ENCODE results near the gene RSAD2. TPM values are rescaled to one million over a fixed set of nuclear protein-coding genes. Genes with fewer than 3 reads are reported as not detected.

RSAD2 gene
- total and polyA plus RNA-seq, 2 donors (not counting 1 experiment from before 2014, with no cell fraction given), result 0.81 to 1.5 TPM

- DNase-seq (no peak), ATAC-seq (ENCODE audit: low read depth) (no peak)
- no peak overlapping the region for H3K27ac Mint-ChIP-seq
- Histone ChIP-seq H3K36me3 (replicated peaks in 1 of 2; ENCODE audit: control extremely low read depth in 1 of 2, control insufficient read depth in 1 of 2, extremely low read depth in 1 of 2, insufficient read depth in 2 of 2, low read length in 1 of 2) (no peaks in the 10 kb centered on the region), H3K4me1 (ENCODE audit: control insufficient read depth in 2 of 2, insufficient read depth in 2 of 2, low read length in 2 of 2) (peaks cover 24 to 27% of the 10 kb centered on the region in 2 donors), H3K27ac (ENCODE audit: low read length in 2 of 2) (no peak overlapping the region), H3K9me3 (ENCODE audit: control extremely low read depth in 1 of 3, control insufficient read depth in 2 of 3, insufficient read depth in 1 of 3, low read length in 2 of 3) (no peaks in the 10 kb centered on the region), H3K27me3 (replicated peaks in 1 of 4; ENCODE audit: control extremely low read depth in 1 of 4, control insufficient read depth in 3 of 4, insufficient read depth in 4 of 4, low read length in 3 of 4) (peaks cover 0 to 4% (median 2%) of the 10 kb centered on the region in 4 experiments), H3K79me2 (ENCODE audit: control insufficient read depth, insufficient read depth, low read length) (no peaks in the 10 kb centered on the region), H4K20me1 (ENCODE audit: control insufficient read depth, insufficient read depth, low read length, poor library complexity, severe bottlenecking) (no peaks in the 10 kb centered on the region), H2AFZ (ENCODE audit: insufficient read depth, low read depth, low read length, poor library complexity, severe bottlenecking) (no peak overlapping the region), H3K9ac (ENCODE audit: low read length) (no peak overlapping the region), H3K4me3 (ENCODE audit: control extremely low read depth in 1 of 5, extremely low read depth in 1 of 5, insufficient read depth in 1 of 5, low read depth in 2 of 5, low read length in 4 of 5) (no peak overlapping the region), H3K4me2 (replicated peaks; ENCODE audit: low read depth, low read length, poor library complexity, severe bottlenecking) (no peak overlapping the region)
- intact Hi-C loops (cut with micrococcal nuclease), result no loop called here
- peaks cover 27% of the 10 kb centered on the region for H3K4me1 Mint-ChIP-seq
- no peak overlapping the region for H3K4me3 Mint-ChIP-seq
- POLR2A ChIA-PET, result no interaction called here
- no peak for TF ChIP-seq CTCF (IDR thresholded peaks at IDR 0.05)
- no peak for TF ChIP-seq EZH2 (IDR thresholded peaks at IDR 0.05; ENCODE audit: borderline replicate concordance, insufficient read depth, low read depth, low read length, poor library complexity, severe bottlenecking)
- no peaks in the 10 kb centered on the region for H3K9me3 Mint-ChIP-seq (ENCODE audit: insufficient read depth)
- CTCF ChIA-PET, result interaction anchor here (0.9 kb wide), 1 partner anchor 15 kb away, joined by 3 read pairs; no protein-coding TSS in a partner anchor
- H3K27me3 Mint-ChIP-seq, result no peaks in the 10 kb centered on the region
Observed at GRCh38 chr2:6911721-6912120, 34.1 kb downstream of the RSAD2 start.

DNA sequence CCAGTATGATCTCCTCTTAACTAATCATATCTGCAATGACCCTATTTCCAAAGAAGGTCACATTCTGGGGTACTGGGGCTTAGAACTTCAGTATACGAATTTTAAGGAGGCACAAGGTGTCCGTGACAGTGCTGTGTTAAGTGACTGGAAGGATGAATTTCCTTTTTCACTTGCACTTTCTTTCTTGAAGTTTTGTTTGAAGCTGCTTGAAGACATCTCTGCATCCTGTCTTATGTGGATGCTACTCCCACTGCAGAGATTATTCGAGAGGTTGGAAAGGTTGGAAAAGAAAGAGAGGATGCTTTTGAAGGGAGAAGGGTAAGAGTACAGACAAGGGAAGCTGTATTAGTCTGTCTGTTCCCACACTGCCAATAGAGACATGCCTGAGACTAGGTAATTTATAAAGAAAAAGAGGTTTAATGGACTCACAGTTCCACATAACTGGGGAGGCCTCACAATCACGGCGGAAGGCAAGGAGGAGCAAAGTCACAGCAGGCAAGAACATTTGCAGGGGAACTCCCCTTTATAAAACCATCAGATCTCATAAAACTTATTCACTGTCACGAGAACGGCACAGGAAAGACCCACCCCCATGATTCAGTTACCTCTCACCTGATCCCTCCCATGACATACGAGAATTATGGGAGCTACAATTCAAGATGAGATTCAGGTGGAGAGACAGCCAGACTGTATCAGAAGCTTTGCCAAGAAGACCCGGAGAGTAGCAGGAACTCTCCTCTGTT, 36.0 kb downstream of the RSAD2 start:
- 100% methylated on average over 4 of the region's 9 CpGs for WGBS (ENCODE audit: insufficient coverage)
- Histone ChIP-seq H3K27ac (ENCODE audit: low read length in 2 of 2) (no peak overlapping the region), H3K4me2 (replicated peaks; ENCODE audit: low read depth, low read length, poor library complexity, severe bottlenecking) (no peak overlapping the region), H3K36me3 (replicated peaks in 1 of 2; ENCODE audit: control extremely low read depth in 1 of 2, control insufficient read depth in 1 of 2, extremely low read depth in 1 of 2, insufficient read depth in 2 of 2, low read length in 1 of 2) (no peaks in the 10 kb centered on the region), H3K9me3 (ENCODE audit: control extremely low read depth in 1 of 3, control insufficient read depth in 2 of 3, insufficient read depth in 1 of 3, low read length in 2 of 3) (peaks cover 0 to 4% (median 0%) of the 10 kb centered on the region in 3 donors), H3K79me2 (ENCODE audit: control insufficient read depth, insufficient read depth, low read length) (no peaks in the 10 kb centered on the region), H3K27me3 (replicated peaks in 1 of 4; ENCODE audit: control extremely low read depth in 1 of 4, control insufficient read depth in 3 of 4, insufficient read depth in 4 of 4, low read length in 3 of 4) (peaks cover 0 to 11% (median 4%) of the 10 kb centered on the region in 4 experiments), H3K4me1 (ENCODE audit: control insufficient read depth in 2 of 2, insufficient read depth in 2 of 2, low read length in 2 of 2) (peaks cover 31 to 37% of the 10 kb centered on the region in 2 donors), H4K20me1 (ENCODE audit: control insufficient read depth, insufficient read depth, low read length, poor library complexity, severe bottlenecking) (no peaks in the 10 kb centered on the region), H3K9ac (ENCODE audit: low read length) (no peak overlapping the region), H3K4me3 (ENCODE audit: control extremely low read depth in 1 of 5, extremely low read depth in 1 of 5, insufficient read depth in 1 of 5, low read depth in 2 of 5, low read length in 4 of 5) (no peak overlapping the region), H2AFZ (ENCODE audit: insufficient read depth, low read depth, low read length, poor library complexity, severe bottlenecking) (no peak overlapping the region)
- POLR2A ChIA-PET, result interaction anchor here (0.6 kb wide), 1 partner anchor 92 kb away, joined by 3 read pairs; no protein-coding TSS in a partner anchor
- CTCF ChIA-PET, result interaction anchor here (1.4 kb wide), 1 partner anchor 38 kb away, joined by 3 read pairs; no protein-coding TSS in a partner anchor
- TF ChIP-seq CTCF (IDR thresholded peaks at IDR 0.05), result no peak
- TF ChIP-seq EZH2 (IDR thresholded peaks at IDR 0.05; ENCODE audit: borderline replicate concordance, insufficient read depth, low read depth, low read length, poor library complexity, severe bottlenecking), result no peak
- DNase-seq, result no peak
- ATAC-seq (ENCODE audit: low read depth), result no peak
- Mint-ChIP-seq H3K4me3 (no peak overlapping the region), H3K27ac (no peak overlapping the region), H3K27me3 (no peaks in the 10 kb centered on the region), H3K4me1 (peaks cover 26% of the 10 kb centered on the region), H3K9me3 (ENCODE audit: insufficient read depth) (no peaks in the 10 kb centered on the region)
- intact Hi-C loops (cut with micrococcal nuclease), result no loop called here
